Ramos (cell line): Measurements from ENCODE around the gene TMEM30A.

Experiments
- in situ Hi-C: fragments of 300-500 bp; cut with MboI; formaldehyde crosslinking; loops from one replicate; pipeline ENCODE4 v1.14.3; 2022; ENCODE audit warnings: low sequenced_read_pairs; ENCODE audit not compliant: unreplicated experiment

The TMEM30A gene

DNA sequence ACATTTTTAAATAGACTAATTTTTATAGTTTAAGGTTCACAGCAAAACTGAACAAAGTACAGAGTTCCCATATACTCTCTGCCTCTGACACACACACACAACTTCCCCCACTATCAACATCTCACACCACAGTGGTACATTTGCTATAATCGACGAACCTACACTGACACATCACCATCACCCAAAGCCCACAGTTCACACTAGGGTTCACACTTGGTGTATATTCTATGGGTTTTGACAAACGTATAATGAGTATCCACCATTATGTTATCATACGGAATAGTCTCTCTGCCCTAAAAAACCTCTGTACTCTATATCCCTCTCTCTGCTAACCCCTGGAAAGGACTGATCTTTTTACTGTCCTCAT, 15.6 kb downstream of the TMEM30A start:
- in situ Hi-C loops: loop anchor here (10.0 kb wide), 1 partner anchor 256 kb away; no protein-coding TSS in a partner anchor

- in situ Hi-C loops: loop anchor here (10.0 kb wide), 1 partner anchor 256 kb away; no protein-coding TSS in a partner anchor
Observed at GRCh38 chr6:75268121-75268987, 16.2 kb downstream of the TMEM30A start.

- in situ Hi-C loops: loop anchor here (10.0 kb wide), 1 partner anchor 257 kb away; no protein-coding TSS in a partner anchor
Observed at GRCh38 chr6:75267461-75267860, 17.1 kb downstream of the TMEM30A start.

DNA sequence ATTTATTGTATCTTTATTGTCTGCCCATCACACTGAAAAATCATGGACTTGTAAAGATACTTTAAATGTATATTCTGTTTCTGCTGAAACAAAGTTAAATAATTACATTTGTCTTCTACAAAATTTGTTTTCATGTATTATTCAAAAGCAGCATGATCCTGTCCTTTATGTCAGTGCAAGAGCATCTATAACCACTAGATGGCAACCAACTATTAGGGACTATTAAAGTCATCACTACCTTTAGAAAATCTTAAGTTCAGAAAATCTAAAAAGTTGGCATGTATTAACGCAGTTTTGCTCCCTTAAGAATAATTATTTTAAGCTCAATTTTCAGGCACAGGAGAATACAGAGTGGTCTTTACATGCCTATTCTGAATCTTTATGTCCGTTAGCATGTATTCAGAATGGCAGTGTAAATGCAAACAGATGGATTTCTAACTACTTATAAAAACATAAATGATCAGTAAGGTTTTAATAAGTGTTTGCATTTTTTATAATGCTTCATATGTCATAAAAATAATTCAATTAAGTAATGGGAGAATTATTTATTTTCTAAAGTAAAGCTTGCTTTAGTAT, 17.8 kb downstream of the TMEM30A start:
- in situ Hi-C loops: loop anchor here (10.0 kb wide), 1 partner anchor 258 kb away; no protein-coding TSS in a partner anchor

- in situ Hi-C loops: loop anchor here (10.0 kb wide), 1 partner anchor 261 kb away; no protein-coding TSS in a partner anchor
Observed at GRCh38 chr6:75263401-75263750, 21.2 kb downstream of the TMEM30A start.

DNA sequence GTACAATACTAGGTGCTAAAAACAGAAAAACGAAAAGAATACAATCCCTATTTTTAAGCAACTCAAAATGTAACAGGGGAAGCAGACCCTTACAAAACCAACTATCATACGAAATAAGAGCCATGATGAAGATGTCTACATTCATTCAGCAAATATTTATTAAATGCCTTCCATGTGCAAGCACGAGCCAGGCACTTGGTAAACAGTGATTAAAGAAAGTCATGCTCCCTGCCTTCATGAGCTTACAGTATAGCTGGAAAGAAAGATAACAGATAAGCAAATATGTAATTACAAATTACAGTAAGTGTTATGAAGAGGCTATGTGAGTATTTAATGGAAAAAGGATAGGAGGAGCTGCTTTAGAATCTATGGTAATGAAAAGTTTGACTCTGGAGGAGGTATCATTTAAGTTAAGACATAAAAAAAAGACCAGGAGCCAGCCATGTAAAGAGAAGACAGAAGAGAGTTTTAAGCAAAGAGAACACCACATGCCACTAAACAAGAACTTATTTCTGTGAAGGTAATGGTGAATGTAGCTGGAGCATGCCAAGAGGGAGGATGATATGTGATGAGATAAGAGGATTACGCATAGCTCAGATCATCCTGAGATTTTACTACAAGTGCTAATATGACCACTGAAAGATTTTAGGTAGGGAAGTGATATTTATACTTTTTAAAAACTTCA, 21.7 kb downstream of the TMEM30A start:
- in situ Hi-C loops: loop anchor here (10.0 kb wide), 1 partner anchor 262 kb away; no protein-coding TSS in a partner anchor

GRCh38 chr6:75261299-75261698, 23.3 kb downstream of the TMEM30A start:
- in situ Hi-C loops: loop anchor here (10.0 kb wide), 1 partner anchor 264 kb away; no protein-coding TSS in a partner anchor

DNA sequence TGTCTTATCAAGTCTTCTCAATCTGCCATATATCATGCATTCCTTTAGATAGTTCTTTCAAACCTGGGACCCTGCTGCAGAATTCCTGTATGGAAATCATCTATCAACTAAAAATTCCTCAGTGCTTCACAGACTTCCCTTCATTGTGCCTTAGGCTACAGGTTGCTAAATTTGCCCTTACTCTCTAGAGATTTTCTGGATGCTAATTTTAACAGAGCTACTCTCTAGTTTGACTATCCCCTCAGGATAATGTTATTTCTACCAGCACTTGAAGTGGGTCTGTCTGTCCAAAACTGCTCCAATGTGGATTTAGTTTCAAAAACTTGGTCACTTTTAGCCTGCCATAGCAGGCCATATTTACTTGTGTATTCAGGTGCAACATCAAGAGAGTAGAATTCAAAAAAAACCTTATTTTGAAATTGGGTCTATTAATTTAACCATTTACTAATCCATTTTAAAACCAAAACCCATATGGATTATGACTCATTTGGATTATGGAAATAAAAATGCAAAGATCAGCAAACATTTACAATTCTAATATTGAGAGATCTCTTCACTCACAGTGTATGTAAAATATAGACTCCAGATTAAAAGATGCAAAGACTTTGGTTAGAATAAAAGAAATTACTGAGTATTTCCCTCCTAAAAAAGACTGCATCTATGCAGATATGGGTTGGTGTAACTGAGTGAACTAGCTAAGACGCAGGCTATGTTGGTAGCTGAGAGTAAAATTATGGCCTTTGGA, 27.1 kb downstream of the TMEM30A start:
- in situ Hi-C loops: no loop called here

GRCh38 chr6:75250552-75250951, 34.0 kb downstream of the TMEM30A start:
- in situ Hi-C loops: no loop called here

- in situ Hi-C loops: no loop called here
Observed at GRCh38 chr6:75249837-75250236, 34.8 kb downstream of the TMEM30A start.

GRCh38 chr6:75246386-75246785, 38.2 kb downstream of the TMEM30A start:
- in situ Hi-C loops: no loop called here

- in situ Hi-C loops: no loop called here
Observed at GRCh38 chr6:75244063-75244584, 40.5 kb downstream of the TMEM30A start.

DNA sequence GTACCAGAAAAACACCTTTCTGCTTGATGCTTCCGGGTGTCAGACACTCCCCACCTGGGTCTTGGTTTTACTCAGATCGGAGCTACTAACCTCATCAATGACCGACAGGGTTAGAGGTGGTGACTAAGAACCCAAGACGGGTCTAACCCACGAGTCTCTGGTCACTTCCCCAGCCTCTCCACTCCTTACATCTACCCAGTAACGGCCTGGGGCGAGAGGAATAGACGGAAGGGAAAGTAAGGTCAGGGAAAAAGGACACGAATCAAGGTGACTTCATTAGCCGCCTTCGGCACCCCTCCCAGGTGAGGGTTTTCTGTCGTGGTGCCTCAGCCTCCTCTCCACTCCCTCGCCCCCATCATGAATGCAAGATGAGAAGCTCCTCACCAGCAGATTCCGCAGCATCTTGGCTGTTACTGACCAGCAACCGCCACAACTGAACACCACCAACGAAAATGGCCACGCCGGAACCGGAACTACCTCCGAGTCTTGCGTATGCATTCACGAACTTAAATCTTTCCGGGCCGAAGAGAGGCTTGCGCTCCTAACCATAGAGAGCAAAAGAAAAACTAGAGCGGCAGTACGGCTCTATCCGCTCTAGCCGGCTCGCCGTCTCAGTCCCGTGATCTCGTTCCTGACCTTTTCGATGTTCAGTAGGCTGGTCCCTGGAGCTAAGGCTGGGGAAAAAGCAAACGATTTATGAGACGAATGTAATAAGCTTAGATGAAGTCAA, 41.1 kb downstream of the TMEM30A start, which contains the start of gene COX7A2:
TSS of gene COX7A2 (minus strand) at position 469 of the 730 bp plus-strand sequence. CDS start at position 402, 67 bp downstream.
- in situ Hi-C loops: no loop called here

- in situ Hi-C loops: no loop called here
Observed at GRCh38 chr6:75236630-75237029, 48.0 kb downstream of the TMEM30A start.

DNA sequence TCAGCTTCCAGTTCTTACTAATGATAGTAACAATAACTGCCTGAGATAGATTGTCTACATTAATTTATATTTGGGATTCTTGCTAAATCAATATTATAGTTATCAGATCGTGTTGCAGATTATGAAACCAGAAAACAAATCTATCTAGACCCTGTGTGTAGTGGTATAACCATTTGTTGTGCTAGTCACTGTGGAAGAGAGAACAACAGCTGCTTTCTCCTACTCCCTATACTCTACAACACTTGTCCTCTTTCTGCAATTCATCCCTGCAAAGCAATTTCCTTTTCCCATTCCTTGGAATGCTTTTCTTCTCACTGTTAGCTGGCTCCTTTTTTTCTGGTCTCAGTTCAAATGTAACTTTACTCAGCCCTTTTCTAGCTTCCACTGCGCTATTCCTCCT, 49.3 kb downstream of the TMEM30A start:
- in situ Hi-C loops: no loop called here

- in situ Hi-C loops: no loop called here
Observed at GRCh38 chr6:75234126-75234865, 50.3 kb downstream of the TMEM30A start.

GRCh38 chr6:75233092-75233615, 51.4 kb downstream of the TMEM30A start:
- in situ Hi-C loops: no loop called here
